Right renal pelvis (tissue), 4 donors: ENCODE measurements around the gene ZFP64. TPM values are rescaled to one million over a fixed set of nuclear protein-coding genes. Genes with fewer than 3 reads are reported as not detected.
"Not testable (repeated sequence)": the region's sequence is repeated elsewhere in the genome, so short reads cannot be mapped to it uniquely, and the experiment has no call there.

Experiments used
- DNase-seq, 4 donors: peaks; one replicate each; pipeline ENCODE4 v3.0.0-alpha.2; 2013; ENCODE audit warnings: low read depth in 4 of 4, low spot score in 3 of 4, missing footprints in 1 of 4
- polyA plus RNA-seq, 4 donors: library from polyadenylated mRNA; unstranded; fragments of 120-200 nt; gene quantifications; one replicate each; pipeline ENCODE4 v1.2.1, GENCODE V29; 2013; ENCODE audit not compliant: insufficient read length in 4 of 4

The ZFP64 gene
- polyA plus RNA-seq, 4 donors: 20.3 to 21.5 (median 21.2) TPM

DNA sequence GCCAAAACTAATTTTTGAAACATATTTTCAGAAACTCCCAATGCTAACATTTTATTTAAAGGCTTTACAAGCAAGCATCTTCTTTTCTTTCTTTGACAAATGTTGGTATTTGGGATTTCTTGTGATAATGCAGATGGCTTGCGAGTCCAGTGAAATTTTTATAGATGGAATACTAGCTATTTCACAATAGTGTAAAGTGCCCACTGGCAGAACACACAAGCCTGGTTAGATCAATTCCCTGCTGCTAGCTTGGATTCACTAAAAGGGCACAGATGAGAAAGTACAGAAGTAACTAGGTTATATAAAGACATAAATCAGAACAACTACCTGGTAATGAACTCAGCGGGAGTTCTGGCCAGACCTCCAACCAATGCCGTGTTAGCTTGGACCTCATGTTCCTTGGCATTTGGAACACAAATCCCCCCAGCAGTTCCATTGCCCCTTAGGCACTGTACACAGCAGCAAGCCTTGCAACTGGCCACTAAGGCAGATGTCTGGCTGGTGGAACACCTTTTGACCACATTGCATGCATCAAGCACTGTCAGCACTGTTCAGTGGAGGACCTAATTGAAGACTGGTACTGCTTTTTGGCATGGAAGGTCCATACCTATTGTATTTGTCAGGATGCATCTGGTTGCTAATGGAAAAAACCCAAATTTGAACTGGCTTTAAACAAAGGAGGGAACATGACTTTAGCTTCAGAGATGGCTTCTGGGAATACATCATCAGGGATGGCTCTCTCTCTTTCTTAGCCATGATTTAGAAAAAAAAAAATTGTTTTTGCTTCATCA is 15.6 kb upstream of the ZFP64 start:
- DNase-seq: no peak

DNA sequence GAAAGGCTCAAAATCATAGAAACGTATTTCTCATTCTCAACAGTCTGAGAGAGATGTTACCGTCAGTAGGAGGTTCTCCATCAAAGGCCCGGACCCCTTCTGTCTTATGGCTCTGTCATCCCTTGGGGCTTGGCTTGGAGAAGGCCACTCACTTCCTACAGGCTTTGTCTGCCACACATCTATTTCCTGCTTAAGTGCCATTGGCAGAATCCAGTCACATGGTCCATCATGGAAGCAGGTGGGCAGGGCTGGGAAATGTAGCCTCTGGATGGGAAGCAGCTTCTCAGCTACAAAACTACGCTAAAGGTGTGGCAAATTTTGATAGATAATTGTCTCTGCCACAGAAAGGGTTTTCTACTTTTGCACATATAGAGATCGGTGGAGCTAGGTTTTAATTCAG is 12.6 kb upstream of the ZFP64 start:
- DNase-seq: no peak

GRCh38 chr20:52201395-52201794 is 9.8 kb upstream of the ZFP64 start:
- DNase-seq: no peak

- DNase-seq: no peak
These were observed 9.3 kb upstream of the ZFP64 start for GRCh38 chr20:52200870-52201269.

GRCh38 chr20:52196845-52197244 is 5.3 kb upstream of the ZFP64 start:
- no peak for DNase-seq

DNA sequence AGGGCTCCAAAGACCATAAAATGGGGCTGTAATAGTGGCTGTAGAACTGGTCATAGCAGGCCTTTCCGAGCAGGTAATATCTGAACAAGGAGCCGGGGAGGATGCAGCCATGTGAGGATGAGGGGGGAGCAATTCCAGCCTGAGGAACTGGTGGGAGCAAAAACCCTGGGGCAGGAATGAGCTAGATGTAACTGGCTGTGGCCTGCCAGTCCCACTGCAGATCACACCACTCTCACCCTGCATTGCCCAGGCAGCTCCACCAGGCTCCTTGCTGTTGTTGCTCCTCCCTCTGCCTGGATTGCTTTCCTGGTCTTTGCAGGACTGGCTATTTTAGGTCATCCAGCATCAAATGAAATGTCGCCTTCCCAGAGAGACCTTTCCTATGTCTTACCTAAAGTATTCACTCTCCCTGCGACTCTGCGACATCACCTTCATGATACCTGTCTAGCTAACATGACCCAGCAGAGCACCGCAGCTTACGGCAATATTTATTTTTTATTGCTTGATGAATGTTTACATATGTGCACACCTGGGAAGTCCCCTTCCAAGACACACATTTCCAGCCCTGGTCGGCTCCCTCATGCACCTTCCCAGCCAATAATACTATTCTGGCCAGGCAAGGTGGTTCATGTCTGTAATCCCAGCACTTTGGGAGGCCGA is 2.4 kb upstream of the ZFP64 start:
- DNase-seq: no peak

GRCh38 chr20:52193133-52193532 is 1.6 kb upstream of the ZFP64 start:
- no peak for DNase-seq

DNA sequence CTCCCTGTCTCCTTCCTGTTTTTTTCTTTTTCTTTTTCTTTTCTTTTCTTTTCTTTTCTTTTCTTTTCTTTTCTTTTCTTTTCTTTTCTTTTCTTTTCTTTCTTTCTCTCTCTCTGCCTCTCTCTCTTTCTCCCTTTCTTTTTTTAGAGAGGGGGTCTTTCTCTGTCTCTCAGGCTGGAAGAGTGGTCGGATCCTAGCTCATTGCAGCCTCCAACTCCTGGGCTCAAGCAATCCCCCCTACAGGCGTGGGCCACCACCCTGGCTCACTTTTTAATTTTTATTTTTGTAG is 1.1 kb upstream of the ZFP64 start:
- not testable (repeated sequence) for DNase-seq

GRCh38 chr20:52191916-52192718 is 538 bp upstream of the ZFP64 start:
- peak; percentile 22 to 39 (median 29) for DNase-seq

GRCh38 chr20:52190437-52191131 is 995 bp downstream of the ZFP64 start:
- peak; percentile 14 to 31 (median 20) for DNase-seq

- DNase-seq: no peak
These were observed 9.8 kb downstream of the ZFP64 start for GRCh38 chr20:52181766-52182165.

GRCh38 chr20:52180180-52180840 is 11.3 kb downstream of the ZFP64 start:
- no peak for DNase-seq

- DNase-seq: no peak
These were observed 12.0 kb downstream of the ZFP64 start for GRCh38 chr20:52179331-52180179.

DNA sequence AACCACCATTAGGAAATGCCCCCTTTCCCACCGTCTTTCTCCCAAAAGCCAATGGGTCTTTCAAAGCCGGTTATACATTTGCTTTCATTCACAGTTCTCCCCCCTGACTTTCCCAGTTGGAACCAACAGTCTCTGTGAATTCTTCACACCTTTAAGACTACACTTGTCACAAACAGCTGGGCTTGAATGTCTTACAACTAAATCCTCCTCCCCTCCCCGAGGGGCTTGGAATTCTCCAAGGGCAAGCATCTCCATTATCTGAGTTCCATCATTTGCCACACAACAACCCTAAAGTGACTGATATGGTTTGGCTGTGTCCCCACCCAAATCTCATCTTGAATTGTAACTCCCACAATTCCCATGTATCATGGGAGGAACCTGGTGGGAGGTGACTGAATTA is 12.9 kb downstream of the ZFP64 start:
- no peak for DNase-seq

- DNase-seq: no peak
These were observed 15.7 kb downstream of the ZFP64 start for GRCh38 chr20:52175840-52176239.

DNA sequence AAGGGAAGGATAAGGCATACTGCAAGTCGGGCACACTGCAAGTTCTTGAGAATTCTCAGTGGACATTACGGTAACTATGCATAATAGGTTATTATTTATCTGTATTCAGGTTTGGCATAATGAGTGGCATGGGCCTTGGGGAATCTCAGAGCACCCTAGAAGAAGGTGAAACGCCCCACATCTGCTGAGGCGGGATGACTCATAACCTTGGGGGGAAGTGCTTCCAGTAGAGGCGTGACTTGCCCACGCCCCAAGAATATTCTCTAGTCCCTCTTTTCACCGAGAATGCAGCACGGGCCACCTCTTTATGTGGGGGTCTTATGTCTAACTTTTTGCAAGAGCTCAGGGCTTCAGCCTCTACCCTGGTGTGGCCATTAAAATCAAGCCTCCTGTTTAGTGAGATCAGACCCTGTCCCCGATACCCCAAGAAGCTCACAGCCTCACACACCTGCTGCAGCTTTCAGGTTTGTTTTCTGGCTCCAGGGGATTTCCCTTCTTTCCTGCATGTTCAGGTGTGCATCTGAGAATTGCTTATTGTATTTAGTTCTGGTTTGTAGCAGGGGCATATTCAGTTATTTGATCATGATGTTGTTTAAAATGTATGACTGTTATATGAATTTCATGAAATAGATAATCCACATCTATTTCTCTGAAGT is 19.1 kb downstream of the ZFP64 start:
- DNase-seq: no peak

DNA sequence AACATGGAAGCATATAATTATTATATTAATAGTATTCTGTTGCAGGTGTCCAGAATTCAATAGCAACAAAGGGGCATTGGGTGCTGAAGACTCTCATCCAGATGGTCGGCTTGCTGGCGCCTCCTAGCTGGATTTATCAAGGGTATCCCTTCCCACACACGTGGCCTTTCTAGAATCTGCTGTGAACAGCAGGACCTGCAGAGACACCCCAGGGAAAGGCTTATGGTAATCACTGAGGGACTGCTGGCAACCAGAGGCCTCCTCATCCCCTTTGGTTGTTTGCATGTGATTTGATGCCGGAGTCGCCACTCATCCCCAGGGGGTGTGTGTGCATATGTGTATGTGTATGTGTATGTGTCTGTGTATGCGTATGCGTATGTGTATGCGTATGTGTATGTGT is 20.6 kb downstream of the ZFP64 start:
- no peak for DNase-seq

DNA sequence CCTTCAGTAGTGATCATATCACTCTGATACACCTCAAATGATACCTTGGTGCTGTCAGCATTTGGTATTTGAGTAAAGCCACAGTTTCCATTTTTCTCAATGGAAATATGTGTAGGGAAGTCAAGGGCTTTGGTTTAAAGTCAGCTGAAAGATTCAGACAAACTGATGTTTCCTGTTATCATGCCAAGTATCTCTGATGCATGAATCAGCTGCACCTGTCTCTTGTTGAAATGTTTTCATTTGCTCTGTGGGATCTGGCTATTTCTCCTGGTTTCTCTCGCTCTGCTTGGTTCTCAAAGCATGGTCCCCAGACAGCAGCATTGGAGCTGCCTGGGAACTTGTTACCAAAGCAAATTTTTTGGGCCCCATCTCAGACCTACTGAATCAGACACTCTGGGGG is 23.5 kb downstream of the ZFP64 start:
- DNase-seq: no peak

DNA sequence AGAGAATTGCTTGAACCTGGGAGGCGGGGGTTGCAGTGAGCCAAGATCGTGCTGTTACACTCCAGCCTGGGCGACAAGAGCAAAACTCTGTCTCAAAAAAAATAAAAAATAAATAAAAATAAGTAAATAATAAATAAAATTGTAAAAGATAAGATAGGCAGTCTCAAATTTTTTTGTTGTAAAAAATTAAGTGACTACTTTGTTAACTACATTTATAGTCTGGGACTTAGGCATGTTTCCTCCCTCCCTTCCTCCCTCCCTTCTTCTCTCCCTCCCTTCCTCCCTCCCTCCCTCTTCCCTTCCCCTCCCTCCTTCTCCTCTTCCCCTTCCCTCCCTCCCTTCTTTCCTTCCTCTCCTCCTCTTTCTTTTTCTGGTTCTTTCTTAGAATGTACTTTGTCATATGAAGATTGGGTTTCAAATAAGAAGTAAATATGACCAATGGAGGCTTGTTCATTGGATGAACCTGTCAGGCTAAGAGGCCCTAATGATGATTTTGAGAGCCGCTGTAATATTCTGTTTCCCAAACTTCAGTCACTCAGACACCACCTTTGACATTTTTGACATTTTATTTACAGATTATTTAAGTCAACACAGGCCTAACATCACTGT is 24.2 kb downstream of the ZFP64 start:
- DNase-seq: no peak
